Esophagus muscularis mucosa (tissue), 4 donors: Measurements from ENCODE around the gene FBXL7. TPM values are rescaled to one million over a fixed set of nuclear protein-coding genes. Genes with fewer than 3 reads are reported as not detected.

Experiments
- DNase-seq: peaks from one replicate; pipeline ENCODE4 v3.0.0-alpha.2; 2017; ENCODE audit errors: extremely low spot score
- H3K27ac ChIP-seq, 4 donors: fragments of 200-600 bp; sonication (generic); replicated peaks in 1 of 4; 1 replicate in 3 of 4; 2 replicates in 1 of 4; pipeline ENCODE4 v1.5.1; 2016 to 2019; ENCODE audit warnings: mild to moderate bottlenecking in 1 of 4
- H3K27me3 ChIP-seq, 4 donors: fragments of 200-600 bp; sonication (generic); one replicate each; pipeline versions ENCODE4 v1.5.1 to v1.6.0; 2016 to 2019
- H3K36me3 ChIP-seq, 4 donors: fragments of 200-600 bp; sonication (generic); one replicate each; pipeline ENCODE4 v1.5.1; 2016 to 2019
- H3K4me1 ChIP-seq, 4 donors: fragments of 200-600 bp; sonication (generic); one replicate each; pipeline ENCODE4 v1.5.1; 2016 to 2019
- H3K4me3 ChIP-seq, 4 donors: fragments of 200-600 bp; sonication (generic); 1 replicate in 2 of 4; 2 replicates in 2 of 4; pipeline ENCODE4 v1.5.1; 2016 to 2019; ENCODE audit warnings: mild to moderate bottlenecking in 4 of 4, moderate library complexity in 1 of 4
- H3K9me3 ChIP-seq, 4 donors: fragments of 200-600 bp; sonication (generic); 1 replicate in 3 of 4; 2 replicates in 1 of 4; pipeline ENCODE4 v1.5.1; 2016 to 2019
- CTCF ChIP-seq, 3 experiments: fragments of 200-600 bp in 2 of 3; fragments of 450-650 bp in 1 of 3; sonication (generic) in 2 of 3; IDR thresholded peaks; one replicate each; pipeline ENCODE4 v1.5.1; 2017 to 2019; ENCODE audit warnings: antibody characterized with exemption in 3 of 3, mild to moderate bottlenecking in 2 of 3, moderate library complexity in 1 of 3
- EP300 ChIP-seq: sonication (generic); formaldehyde crosslinking; IDR thresholded peaks from one replicate; pipeline ENCODE4 v1.6.1; 2017; ENCODE audit warnings: antibody characterized with exemption
- POLR2A ChIP-seq: fragments of 450-650 bp; IDR thresholded peaks from one replicate; pipeline ENCODE4 v1.6.1; 2017; ENCODE audit warnings: antibody characterized with exemption, moderate library complexity, mild to moderate bottlenecking, low read depth
- POLR2AphosphoS5 ChIP-seq, 2 donors: sonication (generic); formaldehyde crosslinking; IDR thresholded peaks; one replicate each; pipeline ENCODE4 v1.6.1; 2017; ENCODE audit warnings: antibody characterized with exemption in 2 of 2
- WGBS: methylation state at CpG from one replicate; pipeline ENCODE4 v1.1.5; 2018; 5-methylcytosine and 5-hydroxymethylcytosine counted together
- intact Hi-C: fragments of 100-400 bp; cut with DNase I; formaldehyde crosslinking; loops from one replicate; pipeline ENCODE4 v1.15.1; 2023
- total RNA-seq, 4 donors: library from RNA; depleted of rRNA; stranded (reverse); fragments of >200 nt; gene quantifications; one replicate each; pipeline versions ENCODE4 v1.1.0 to v1.2.1, GENCODE V29; 2016

FBXL7 gene
- total RNA-seq, 4 donors from 2014 or later = 25.7 to 37.7 (median 27.6) TPM

- H3K9me3 ChIP-seq = no peaks in the 10 kb centered on the region
- no peak overlapping the region for H3K4me3 ChIP-seq
- H3K36me3 ChIP-seq = peaks cover 0 to 7% (median 4%) of the 10 kb centered on the region in 4 donors
- WGBS = 88% methylated on average over 8 of the region's 8 CpGs
- no peaks in the 10 kb centered on the region for H3K27me3 ChIP-seq
- H3K4me1 ChIP-seq = peaks cover 0 to 5% (median 1%) of the 10 kb centered on the region in 4 donors
- peak; percentile 47 for DNase-seq
- no peak overlapping the region for H3K27ac ChIP-seq
- TF ChIP-seq POLR2AphosphoS5 (IDR thresholded peaks at IDR 0.05) = no peak
- no peak for TF ChIP-seq POLR2A
- TF ChIP-seq CTCF (IDR thresholded peaks at IDR 0.05) = no peak
- no peak for TF ChIP-seq EP300
- intact Hi-C loops = no loop called here
These were observed 106.2 kb downstream of the FBXL7 start for GRCh38 chr5:15606197-15606596.

- 69% methylated on average over 2 of the region's 2 CpGs for WGBS
- Histone ChIP-seq H3K9me3 (no peaks in the 10 kb centered on the region), H3K4me1 (peaks cover 3 to 12% (median 6%) of the 10 kb centered on the region in 4 donors), H3K4me3 (no peak overlapping the region), H3K27me3 (no peaks in the 10 kb centered on the region), H3K36me3 (peaks cover 0 to 5% (median 1%) of the 10 kb centered on the region in 4 donors), H3K27ac (no peak overlapping the region)
- intact Hi-C loops = no loop called here
- TF ChIP-seq POLR2A = no peak
- DNase-seq = peak; percentile 70
These were observed 107.1 kb downstream of the FBXL7 start for GRCh38 chr5:15607076-15607475.

GRCh38 chr5:15609076-15609725 is 109.2 kb downstream of the FBXL7 start:
- no peak for DNase-seq
- Histone ChIP-seq H3K4me3 (no peak overlapping the region), H3K9me3 (no peaks in the 10 kb centered on the region), H3K27ac (no peak overlapping the region), H3K4me1 (peaks cover 3 to 28% (median 11%) of the 10 kb centered on the region in 4 donors), H3K36me3 (peaks cover 0 to 5% (median 0%) of the 10 kb centered on the region in 4 donors), H3K27me3 (no peaks in the 10 kb centered on the region)
- TF ChIP-seq POLR2AphosphoS5 (IDR thresholded peaks at IDR 0.05) (no peak), CTCF (IDR thresholded peaks at IDR 0.05) (no peak), POLR2A (no peak), EP300 (no peak)
- intact Hi-C loops = no loop called here
- WGBS = 93% methylated on average over 3 of the region's 3 CpGs

GRCh38 chr5:15610216-15610615 is 110.2 kb downstream of the FBXL7 start:
- 85% methylated on average over 2 of the region's 2 CpGs for WGBS
- Histone ChIP-seq H3K36me3 (peaks cover 0 to under 1% (median 0%) of the 10 kb centered on the region in 4 donors), H3K27ac (no peak overlapping the region)

GRCh38 chr5:15611008-15611407 is 111.0 kb downstream of the FBXL7 start:
- no peak overlapping the region for H3K4me3 ChIP-seq
- DNase-seq = peak; percentile 12
- no peaks in the 10 kb centered on the region for H3K9me3 ChIP-seq
- peaks cover 3 to 28% (median 11%) of the 10 kb centered on the region in 4 donors for H3K4me1 ChIP-seq
- intact Hi-C loops = no loop called here
- no peak overlapping the region for H3K27ac ChIP-seq
- no peaks in the 10 kb centered on the region for H3K36me3 ChIP-seq
- WGBS = 96% methylated on average over 2 of the region's 2 CpGs
- TF ChIP-seq EP300 (no peak), POLR2A (no peak), POLR2AphosphoS5 (IDR thresholded peaks at IDR 0.05) (no peak), CTCF (IDR thresholded peaks at IDR 0.05) (no peak)
- no peaks in the 10 kb centered on the region for H3K27me3 ChIP-seq

More at GRCh38 chr5:15610216-15610615, 110.2 kb downstream of the FBXL7 start:
- Histone ChIP-seq H3K4me3 (no peak overlapping the region), H3K9me3 (no peaks in the 10 kb centered on the region), H3K27me3 (no peaks in the 10 kb centered on the region), H3K4me1 (peaks cover 3 to 28% (median 11%) of the 10 kb centered on the region in 4 donors)
- no peak for DNase-seq
- no peak for TF ChIP-seq POLR2A
- TF ChIP-seq POLR2AphosphoS5 (IDR thresholded peaks at IDR 0.05) = no peak
- no peak for TF ChIP-seq EP300
- intact Hi-C loops = no loop called here
